Ascending aorta (tissue), 2 donors: Measurements from ENCODE around the gene TMEM250. TPM values are rescaled to one million over a fixed set of nuclear protein-coding genes. Genes with fewer than 3 reads are reported as not detected.

ENCODE experiments used
- DNase-seq, 2 donors: peaks; one replicate each; pipeline ENCODE4 v3.0.0-alpha.2; 2019; ENCODE audit warnings: low spot score in 2 of 2
- H3K27ac ChIP-seq, 2 donors: fragments of 200-600 bp; sonication (generic); one replicate each; pipeline ENCODE4 v1.5.1; 2016 to 2017; ENCODE audit warnings: mild to moderate bottlenecking in 1 of 2
- H3K27me3 ChIP-seq: fragments of 200-600 bp; sonication (generic); one replicate; pipeline ENCODE4 v1.5.1; 2017
- H3K36me3 ChIP-seq, 2 donors: fragments of 200-600 bp; sonication (generic); one replicate each; pipeline ENCODE4 v1.5.1; 2016
- H3K4me1 ChIP-seq, 2 donors: fragments of 200-600 bp; sonication (generic); one replicate each; pipeline ENCODE4 v1.5.1; 2016 to 2017; ENCODE audit warnings: mild to moderate bottlenecking in 1 of 2
- H3K4me3 ChIP-seq, 2 donors: fragments of 200-600 bp; sonication (generic); one replicate each; pipeline ENCODE4 v1.5.1; 2016 to 2017; ENCODE audit warnings: mild to moderate bottlenecking in 1 of 2
- H3K9me3 ChIP-seq, 2 donors: fragments of 200-600 bp; sonication (generic); one replicate each; pipeline ENCODE4 v1.5.1; 2016
- CTCF ChIP-seq, 3 experiments: fragments of 200-600 bp in 2 of 3; fragments of 450-650 bp in 1 of 3; sonication (generic) in 2 of 3; IDR thresholded peaks; one replicate each; pipeline ENCODE4 v1.5.1; 2016 to 2019; ENCODE audit warnings: antibody characterized with exemption in 3 of 3, mild to moderate bottlenecking in 1 of 3, moderate library complexity in 1 of 3
- intact Hi-C: fragments of 100-400 bp; cut with DNase I; formaldehyde crosslinking; loops from one replicate; pipeline ENCODE4 v1.15.1; 2023
- total RNA-seq: library from RNA; depleted of rRNA; stranded (reverse); fragments of >200 nt; gene quantifications from one replicate; pipeline ENCODE4 v1.1.0, GENCODE V29; 2016

TMEM250 gene
- total RNA-seq, 1 donor from 2014 or later, result 80.3 TPM

- H3K27me3 ChIP-seq, result no peaks in the 10 kb centered on the region
- H3K4me3 ChIP-seq, result peak within 1 kb of the TSS; percentile 91 to 94
- no peaks in the 10 kb centered on the region for H3K9me3 ChIP-seq
- H3K27ac ChIP-seq, result peak within 1 kb of the TSS; percentile 91 to 98
- H3K36me3 ChIP-seq, result no peaks in the 10 kb centered on the region
- peak in 1 of 2 donors; percentile 85 for DNase-seq
- peaks cover 20 to 41% of the 10 kb centered on the region in 2 donors for H3K4me1 ChIP-seq
- TF ChIP-seq CTCF (IDR thresholded peaks at IDR 0.05), result no peak
- intact Hi-C loops, result loop anchor here (1.0 to 2.0 kb wide), 2 partner anchors 14 to 43 kb away; no protein-coding TSS in a partner anchor
Observed at GRCh38 chr9:136095070-136096058, 23.3 kb downstream of the TMEM250 start, which contains the start of gene NACC2. TSS of gene NACC2 (minus strand) at chr9:136095289. CDS start at chr9:136050521, 44,768 bp downstream.

- peak overlapping the region; percentile 91 to 98 for H3K27ac ChIP-seq
- no peaks in the 10 kb centered on the region for H3K27me3 ChIP-seq
- intact Hi-C loops, result loop anchor here (1.0 to 5.0 kb wide), 3 partner anchors 24 to 1767 kb away; partner anchors contain the start of genes RXRA and TMEM250
- H3K4me3 ChIP-seq, result peak overlapping the region; percentile 91 to 94
- DNase-seq, result peak in 1 of 2 donors; percentile 91
- no peaks in the 10 kb centered on the region for H3K9me3 ChIP-seq
- H3K36me3 ChIP-seq, result no peaks in the 10 kb centered on the region
- H3K4me1 ChIP-seq, result peaks cover 22 to 48% of the 10 kb centered on the region in 2 donors
- TF ChIP-seq CTCF (IDR thresholded peaks at IDR 0.05), result peak in 2 of 3 experiments; percentile 9 to 19
Observed at GRCh38 chr9:136093995-136094881, 24.4 kb downstream of the TMEM250 start.

GRCh38 chr9:136093346-136093986 lies 25.2 kb downstream of the TMEM250 start:
- H3K36me3 ChIP-seq, result no peaks in the 10 kb centered on the region
- H3K9me3 ChIP-seq, result no peaks in the 10 kb centered on the region
- H3K4me1 ChIP-seq, result peaks cover 28 to 56% of the 10 kb centered on the region in 2 donors
- no peak for DNase-seq
- H3K27me3 ChIP-seq, result no peaks in the 10 kb centered on the region
- intact Hi-C loops, result loop anchor here (5.0 kb wide), 1 partner anchor 1766 kb away; the partner anchor contains the start of gene RXRA
- peak overlapping the region; percentile 91 to 98 for H3K27ac ChIP-seq
- no peak for TF ChIP-seq CTCF (IDR thresholded peaks at IDR 0.05)
- H3K4me3 ChIP-seq, result peak overlapping the region; percentile 91 to 94

- no peaks in the 10 kb centered on the region for H3K36me3 ChIP-seq
- peaks cover 31 to 63% of the 10 kb centered on the region in 2 donors for H3K4me1 ChIP-seq
- H3K27ac ChIP-seq, result peak overlapping the region; percentile 91 to 98
- peak overlapping the region; percentile 91 to 94 for H3K4me3 ChIP-seq
- intact Hi-C loops, result loop anchor here (5.0 kb wide), 1 partner anchor 1765 kb away; the partner anchor contains the start of gene RXRA
- TF ChIP-seq CTCF (IDR thresholded peaks at IDR 0.05), result no peak
- H3K9me3 ChIP-seq, result no peaks in the 10 kb centered on the region
- DNase-seq, result no peak
- H3K27me3 ChIP-seq, result no peaks in the 10 kb centered on the region
Observed at GRCh38 chr9:136092741-136093140, 25.9 kb downstream of the TMEM250 start.

DNA sequence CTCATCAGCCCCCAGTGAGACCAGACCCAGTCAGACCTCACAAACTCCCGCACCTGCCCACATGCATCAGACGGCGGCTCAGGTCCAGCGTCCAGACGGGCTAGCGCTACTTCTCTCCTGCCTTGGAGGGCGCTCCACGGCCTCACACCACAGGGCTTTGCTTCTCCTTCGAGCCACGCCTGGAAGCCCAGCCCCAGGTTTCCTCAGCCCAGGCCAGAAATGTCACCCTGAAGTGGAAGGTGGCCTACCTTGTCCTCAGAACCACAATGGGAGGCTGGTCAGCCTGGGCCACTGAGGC lies 26.4 kb downstream of the TMEM250 start:
- intact Hi-C loops, result loop anchor here (5.0 kb wide), 1 partner anchor 1765 kb away; the partner anchor contains the start of gene RXRA
- no peak for TF ChIP-seq CTCF (IDR thresholded peaks at IDR 0.05)
- Histone ChIP-seq H3K4me1 (peaks cover 35 to 67% of the 10 kb centered on the region in 2 donors), H3K9me3 (no peaks in the 10 kb centered on the region), H3K4me3 (peak overlapping the region in 1 of 2 donors; percentile 91), H3K27ac (peak overlapping the region; percentile 91 to 98), H3K27me3 (no peaks in the 10 kb centered on the region), H3K36me3 (no peaks in the 10 kb centered on the region)
- DNase-seq, result no peak
